OCI-LY1 (cell line): ENCODE results near the gene DRAM1.
"Not testable (repeated sequence)": the region's sequence is repeated elsewhere in the genome, so short reads cannot be mapped to it uniquely, and the experiment has no call there.

Experiments used
- H2AFZ ChIP-seq: fragments of 200-600 bp; sonication (generic), shearing (Covaris generic); 2 replicates; pipeline ENCODE4 v1.6.0; 2014; ENCODE audit warnings: antibody characterized with exemption, mild to moderate bottlenecking, low read length
- H3F3A ChIP-seq: fragments of 200-600 bp; sonication (generic), shearing (Covaris generic); 2 replicates; pipeline ENCODE4 v1.6.0; 2014; ENCODE audit warnings: mild to moderate bottlenecking, antibody characterized with exemption, low read length, moderate library complexity; ENCODE audit not compliant: insufficient read depth
- H3K27ac ChIP-seq: fragments of 200-600 bp; sonication (generic); 2 replicates; pipeline ENCODE4 v1.5.1; 2014; ENCODE audit warnings: low read length, mixed run types, mild to moderate bottlenecking, low read depth; ENCODE audit not compliant: poor library complexity, severe bottlenecking
- H3K27me3 ChIP-seq: fragments of 200-600 bp; sonication (generic); 2 replicates; pipeline ENCODE4 v1.6.0; 2014; ENCODE audit warnings: antibody characterized with exemption, mild to moderate bottlenecking, low read length, moderate library complexity; ENCODE audit not compliant: insufficient read depth
- H3K36me3 ChIP-seq: fragments of 200-600 bp; sonication (generic); 2 replicates; pipeline ENCODE4 v1.6.1; 2014; ENCODE audit warnings: mild to moderate bottlenecking, antibody characterized with exemption, low read length, moderate library complexity, mixed read lengths; ENCODE audit not compliant: insufficient read depth
- H3K4me1 ChIP-seq: fragments of 200-600 bp; sonication (generic); 2 replicates; pipeline ENCODE4 v1.5.1; 2014; ENCODE audit warnings: mild to moderate bottlenecking, low read length, moderate library complexity; ENCODE audit not compliant: insufficient read depth, severe bottlenecking
- H3K4me2 ChIP-seq: fragments of 200-600 bp; sonication (generic), shearing (Covaris generic); 2 replicates; pipeline ENCODE4 v1.6.1; 2014; ENCODE audit warnings: low read length
- H3K4me3 ChIP-seq: fragments of 200-600 bp; sonication (generic); 2 replicates; pipeline ENCODE4 v1.5.1; 2014; ENCODE audit warnings: low read length, low read depth, mild to moderate bottlenecking, mixed read lengths; ENCODE audit not compliant: poor library complexity, severe bottlenecking
- H3K79me2 ChIP-seq: fragments of 200-600 bp; shearing (Covaris generic); 2 replicates; pipeline ENCODE4 v1.6.1; 2016; ENCODE audit warnings: mixed run types, low read length, mixed read lengths; ENCODE audit not compliant: insufficient read depth
- H3K9ac ChIP-seq: fragments of 200-600 bp; sonication (generic), shearing (Covaris generic); 2 replicates; pipeline ENCODE4 v1.6.1; 2014; ENCODE audit warnings: mild to moderate bottlenecking, low read length, mixed read lengths
- H3K9me2 ChIP-seq: fragments of 200-600 bp; sonication (generic), shearing (Covaris generic); 2 replicates; pipeline ENCODE4 v1.6.1; 2014; ENCODE audit warnings: low read depth, mild to moderate bottlenecking, low read length, mixed read lengths
- H3K9me3 ChIP-seq: fragments of 200-600 bp; shearing (Covaris generic); 2 replicates; pipeline ENCODE4 v1.6.1; 2014; ENCODE audit warnings: low read length, mixed read lengths
- H4K20me1 ChIP-seq: fragments of 200-600 bp; sonication (generic), shearing (Covaris generic); 2 replicates; pipeline ENCODE4 v1.6.0; 2016; ENCODE audit warnings: mild to moderate bottlenecking, low read length; ENCODE audit not compliant: insufficient read depth
- EZH2 ChIP-seq: fragments of 200-600 bp; sonication (generic), shearing (Covaris generic); IDR thresholded peaks from 2 replicates; pipeline ENCODE4 v1.8.0; 2017; ENCODE audit warnings: borderline replicate concordance, mixed run types, mild to moderate bottlenecking, antibody characterized with exemption, low read length, moderate library complexity, mixed read lengths
- TF ChIP-seq, protein P1 (sequence below): fragments of 200-600 bp; sonication (generic), shearing (Covaris generic); IDR thresholded peaks from 2 replicates; pipeline ENCODE4 v1.5.1; 2017; ENCODE audit warnings: mild to moderate bottlenecking, antibody characterized with exemption, low read length, moderate library complexity, mixed read lengths

DRAM1 gene

DNA sequence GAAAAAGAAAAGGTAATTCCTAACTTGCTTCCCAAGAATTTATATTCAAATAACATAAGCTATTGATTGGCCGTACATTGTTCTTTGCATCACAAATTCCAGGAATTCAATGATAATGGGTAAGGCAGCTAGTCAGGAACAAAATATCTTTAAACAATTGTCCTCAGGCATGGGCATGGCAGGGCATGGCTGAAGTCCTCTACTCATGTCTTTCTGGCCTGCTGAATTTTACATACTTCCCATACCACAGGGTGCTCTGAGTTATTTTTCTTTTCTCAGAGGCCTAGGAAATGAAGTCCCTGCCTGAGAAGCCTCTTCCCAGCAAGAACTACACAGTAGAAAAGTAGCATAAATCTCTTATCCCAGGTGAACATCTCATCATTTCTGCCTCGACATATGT lies 15.1 kb upstream of the DRAM1 start:
- Histone ChIP-seq H3K79me2 (no peaks in the 10 kb centered on the region), H2AFZ (no peak overlapping the region), H3K9ac (no peak overlapping the region), H3F3A (no peaks in the 10 kb centered on the region), H3K4me3 (no peak overlapping the region), H3K27ac (no peak overlapping the region), H3K4me1 (no peaks in the 10 kb centered on the region), H3K4me2 (no peak overlapping the region), H3K27me3 (0 out of 2 replicates have a peak, but pooled peaks cover 4% of the 10 kb centered on the region), H3K9me3 (no peaks in the 10 kb centered on the region), H3K36me3 (no peaks in the 10 kb centered on the region), H3K9me2 (no peaks in the 10 kb centered on the region), H4K20me1 (no peaks in the 10 kb centered on the region)
- no peak for TF ChIP-seq EZH2
- TF ChIP-seq, protein P1, sequence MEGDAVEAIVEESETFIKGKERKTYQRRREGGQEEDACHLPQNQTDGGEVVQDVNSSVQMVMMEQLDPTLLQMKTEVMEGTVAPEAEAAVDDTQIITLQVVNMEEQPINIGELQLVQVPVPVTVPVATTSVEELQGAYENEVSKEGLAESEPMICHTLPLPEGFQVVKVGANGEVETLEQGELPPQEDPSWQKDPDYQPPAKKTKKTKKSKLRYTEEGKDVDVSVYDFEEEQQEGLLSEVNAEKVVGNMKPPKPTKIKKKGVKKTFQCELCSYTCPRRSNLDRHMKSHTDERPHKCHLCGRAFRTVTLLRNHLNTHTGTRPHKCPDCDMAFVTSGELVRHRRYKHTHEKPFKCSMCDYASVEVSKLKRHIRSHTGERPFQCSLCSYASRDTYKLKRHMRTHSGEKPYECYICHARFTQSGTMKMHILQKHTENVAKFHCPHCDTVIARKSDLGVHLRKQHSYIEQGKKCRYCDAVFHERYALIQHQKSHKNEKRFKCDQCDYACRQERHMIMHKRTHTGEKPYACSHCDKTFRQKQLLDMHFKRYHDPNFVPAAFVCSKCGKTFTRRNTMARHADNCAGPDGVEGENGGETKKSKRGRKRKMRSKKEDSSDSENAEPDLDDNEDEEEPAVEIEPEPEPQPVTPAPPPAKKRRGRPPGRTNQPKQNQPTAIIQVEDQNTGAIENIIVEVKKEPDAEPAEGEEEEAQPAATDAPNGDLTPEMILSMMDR: no peak

DNA sequence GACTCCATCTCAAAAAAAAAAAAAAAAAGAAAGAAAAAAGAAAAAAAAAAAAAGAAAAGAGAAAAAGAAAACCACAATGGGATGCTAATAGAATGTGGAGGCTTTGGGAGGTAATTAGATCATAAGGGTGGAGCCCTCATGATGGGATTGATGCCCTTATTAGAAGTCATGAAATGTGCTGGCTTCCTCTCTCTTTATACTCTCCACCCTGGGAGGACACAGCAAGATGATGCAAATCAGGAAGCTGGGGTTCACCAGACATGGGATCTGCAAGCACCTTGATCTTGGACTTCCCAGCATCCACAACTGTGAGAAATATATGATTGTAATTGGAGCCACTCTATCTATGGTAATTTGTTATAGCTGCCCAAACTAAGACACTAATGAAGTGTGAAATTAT lies 13.4 kb upstream of the DRAM1 start:
- Histone ChIP-seq H4K20me1 (no peaks in the 10 kb centered on the region), H2AFZ (no peak overlapping the region), H3K4me1 (no peaks in the 10 kb centered on the region), H3K4me2 (no peak overlapping the region), H3K27ac (no peak overlapping the region), H3K4me3 (no peak overlapping the region), H3K27me3 (0 out of 2 replicates have a peak, but pooled peaks cover 4% of the 10 kb centered on the region), H3K36me3 (no peaks in the 10 kb centered on the region), H3K9ac (no peak overlapping the region), H3K79me2 (no peaks in the 10 kb centered on the region), H3F3A (no peaks in the 10 kb centered on the region), H3K9me3 (no peaks in the 10 kb centered on the region), H3K9me2 (no peaks in the 10 kb centered on the region)
- TF ChIP-seq, protein P1: no peak
- TF ChIP-seq EZH2: no peak

DNA sequence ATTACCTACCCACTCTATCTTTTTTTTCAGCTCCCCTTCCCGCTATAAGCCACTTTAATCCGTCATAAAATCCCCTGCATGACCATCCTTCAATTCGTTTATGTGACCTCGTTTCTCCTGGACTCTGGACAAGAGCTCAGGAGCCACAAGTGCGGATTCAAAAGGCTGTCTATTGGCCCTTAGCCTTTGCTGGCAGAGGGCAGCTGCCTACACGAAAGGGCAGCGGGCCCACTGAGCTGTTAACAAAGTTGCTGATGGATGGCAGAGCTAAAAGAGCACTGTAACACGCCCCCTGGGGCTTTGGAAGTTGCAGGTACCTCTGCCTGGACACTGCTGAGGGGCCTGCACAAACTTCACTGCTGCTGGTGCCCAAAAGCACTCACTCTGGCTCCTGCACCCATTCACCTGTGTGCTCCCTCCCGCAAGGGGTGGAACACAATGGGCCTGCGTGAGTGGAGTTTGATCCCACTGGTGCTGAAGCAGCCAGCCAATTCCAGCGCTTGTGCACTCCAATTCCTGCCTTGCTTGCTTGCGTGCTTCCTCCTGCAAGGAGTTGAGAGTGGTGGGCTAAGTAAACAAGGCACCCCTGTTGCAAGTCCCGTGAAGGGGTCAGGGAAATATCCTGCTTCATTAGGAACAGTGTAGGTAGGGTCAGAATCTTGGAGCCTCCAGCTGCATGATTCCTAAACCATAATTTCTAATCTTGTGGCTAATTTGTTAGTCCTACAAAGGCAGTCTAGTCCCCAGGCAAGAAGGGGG lies 10.6 kb upstream of the DRAM1 start:
- Histone ChIP-seq H2AFZ (no peak overlapping the region), H3K36me3 (no peaks in the 10 kb centered on the region), H4K20me1 (no peaks in the 10 kb centered on the region), H3K9ac (no peak overlapping the region), H3K4me2 (no peak overlapping the region), H3F3A (no peaks in the 10 kb centered on the region), H3K9me2 (no peaks in the 10 kb centered on the region), H3K4me1 (no peaks in the 10 kb centered on the region), H3K4me3 (no peak overlapping the region), H3K9me3 (no peaks in the 10 kb centered on the region), H3K79me2 (no peaks in the 10 kb centered on the region), H3K27ac (no peak overlapping the region), H3K27me3 (0 out of 2 replicates have a peak, but pooled peaks cover 4% of the 10 kb centered on the region)
- TF ChIP-seq EZH2: no peak
- TF ChIP-seq, protein P1: no peak

DNA sequence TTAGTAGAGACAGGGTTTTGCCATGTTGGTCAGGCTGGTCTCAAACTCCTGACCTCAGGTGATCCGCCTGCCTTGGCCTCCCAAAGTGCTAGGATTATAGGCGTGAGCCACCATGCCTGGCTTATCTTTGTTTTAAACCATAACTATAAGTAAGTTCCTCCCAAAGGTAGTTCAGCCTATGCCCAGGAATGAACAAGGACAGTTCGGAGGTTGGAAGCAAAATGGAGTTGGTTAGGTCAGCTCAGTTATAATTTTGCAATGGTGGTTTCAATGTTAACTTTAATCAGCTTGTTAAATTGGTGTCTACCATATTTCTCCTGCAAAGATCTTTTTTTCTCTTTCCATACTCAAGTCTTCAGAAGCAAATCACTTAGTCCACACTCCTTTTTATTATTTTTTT lies 9.8 kb upstream of the DRAM1 start:
- not testable (repeated sequence) for H4K20me1 ChIP-seq, H3K4me2 ChIP-seq, H3K9ac ChIP-seq, H3K36me3 ChIP-seq, H3K9me3 ChIP-seq, H3K27me3 ChIP-seq, H3K79me2 ChIP-seq, H3K9me2 ChIP-seq, H2AFZ ChIP-seq, H3K4me1 ChIP-seq, H3F3A ChIP-seq, H3K27ac ChIP-seq, H3K4me3 ChIP-seq
